Vagina (tissue), 2 donors: ENCODE measurements around the gene ZBTB21. TPM values are rescaled to one million over a fixed set of nuclear protein-coding genes. Genes with fewer than 3 reads are reported as not detected.

ENCODE experiments used
- DNase-seq, 2 donors: peaks; one replicate each; pipeline ENCODE4 v3.0.0-alpha.2; 2017; ENCODE audit errors: extremely low spot score in 2 of 2
- H3K27ac ChIP-seq: fragments of 200-600 bp; sonication (generic); one replicate; pipeline ENCODE4 v1.5.1; 2019
- H3K27me3 ChIP-seq: fragments of 200-600 bp; sonication (generic); one replicate; pipeline ENCODE4 v1.5.1; 2019
- H3K36me3 ChIP-seq, 2 donors: fragments of 200-600 bp; sonication (generic); one replicate each; pipeline ENCODE4 v1.5.1; 2017 to 2019
- H3K4me1 ChIP-seq: fragments of 200-600 bp; sonication (generic); one replicate; pipeline ENCODE4 v1.5.1; 2019
- H3K4me3 ChIP-seq, 2 donors: fragments of 200-600 bp; sonication (generic); 1 replicate in 1 of 2; 2 replicates in 1 of 2; pipeline ENCODE4 v1.5.1; 2016 to 2019
- H3K9me3 ChIP-seq: fragments of 200-600 bp; sonication (generic); one replicate; pipeline ENCODE4 v1.5.1; 2019
- CTCF ChIP-seq, 3 experiments: fragments of 450-650 bp in 2 of 3; fragments of 200-600 bp in 1 of 3; sonication (generic) in 1 of 3; IDR thresholded peaks; one replicate each; pipeline ENCODE4 v1.5.1; 2017 to 2019; ENCODE audit warnings: antibody characterized with exemption in 3 of 3, mild to moderate bottlenecking in 2 of 3, moderate library complexity in 2 of 3
- POLR2A ChIP-seq, 2 donors: fragments of 450-650 bp; IDR thresholded peaks; one replicate each; pipeline ENCODE4 v1.6.1; 2017; ENCODE audit warnings: antibody characterized with exemption in 2 of 2, mild to moderate bottlenecking in 2 of 2, moderate library complexity in 2 of 2
- POLR2AphosphoS5 ChIP-seq, 2 donors: sonication (generic); formaldehyde crosslinking; IDR thresholded peaks; one replicate each; pipeline ENCODE4 v1.9.0; 2017; ENCODE audit warnings: antibody characterized with exemption in 2 of 2, mild to moderate bottlenecking in 2 of 2, low read depth in 1 of 2; ENCODE audit not compliant: insufficient read depth in 1 of 2
- intact Hi-C: fragments of 100-400 bp; cut with DNase I; formaldehyde crosslinking; loops from one replicate; pipeline ENCODE4 v1.15.1; 2023
- total RNA-seq: library from RNA; depleted of rRNA; stranded (reverse); fragments of >200 nt; gene quantifications from one replicate; pipeline ENCODE4 v1.2.3, GENCODE V29; 2016

The ZBTB21 gene
- total RNA-seq, 1 donor from 2014 or later, result 16.7 TPM

DNA sequence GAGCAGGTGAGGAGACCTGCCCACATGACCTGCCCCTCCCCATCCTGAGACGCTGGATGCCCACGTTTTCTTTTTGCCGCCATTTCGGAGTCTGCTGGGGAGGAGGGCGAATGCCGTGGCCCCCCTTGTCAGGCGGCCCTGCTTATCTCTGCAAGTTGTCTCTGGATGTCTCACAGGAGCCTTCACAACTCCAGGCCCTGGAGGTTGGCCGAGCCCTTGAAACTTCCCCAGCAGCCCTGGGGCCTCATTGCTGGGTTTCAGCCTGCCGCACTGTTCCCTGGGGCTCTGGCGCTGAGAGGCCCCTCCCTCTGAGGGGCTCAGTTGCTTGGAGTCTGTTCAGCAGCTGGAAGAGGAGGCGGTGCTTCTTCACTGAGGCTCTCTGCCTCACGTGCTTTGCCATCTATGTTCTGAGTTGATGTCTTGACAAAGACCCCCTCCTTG lies 29.8 kb upstream of the ZBTB21 start:
- peaks cover 22% of the 10 kb centered on the region for H3K4me1 ChIP-seq
- H3K4me3 ChIP-seq, result no peak overlapping the region
- H3K9me3 ChIP-seq, result no peaks in the 10 kb centered on the region
- H3K27me3 ChIP-seq, result no peaks in the 10 kb centered on the region
- peak overlapping the region; percentile 15 for H3K27ac ChIP-seq
- DNase-seq, result no peak
- intact Hi-C loops, result no loop called here
- H3K36me3 ChIP-seq, result no peaks in the 10 kb centered on the region
- TF ChIP-seq POLR2AphosphoS5 (IDR thresholded peaks at IDR 0.05; ENCODE audit: insufficient read depth in 1 of 2, low read depth in 1 of 2) (peak in 1 of 2 donors; percentile 53), CTCF (IDR thresholded peaks at IDR 0.05) (no peak), POLR2A (IDR thresholded peaks at IDR 0.05) (no peak)

DNA sequence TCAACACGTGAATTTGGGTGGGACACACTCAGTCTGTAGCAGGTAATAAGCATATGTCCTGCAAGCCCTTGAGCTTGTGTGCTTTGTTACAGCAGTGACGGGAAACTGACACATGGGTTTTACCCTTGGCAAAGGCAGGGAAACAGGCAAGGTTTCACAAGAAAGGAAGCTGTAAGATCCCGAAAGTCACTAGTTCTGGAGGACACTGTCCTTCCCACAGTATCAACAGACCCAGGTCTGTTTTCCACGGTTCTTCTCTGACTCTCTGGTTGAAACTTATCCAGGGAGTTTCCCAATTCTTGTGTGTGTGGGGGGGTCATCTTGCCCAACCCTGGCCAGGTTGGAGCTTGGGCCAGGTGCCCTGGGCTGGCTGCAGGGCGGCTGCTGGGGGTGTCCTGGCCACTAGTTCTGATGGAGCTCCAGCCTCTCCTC lies 29.3 kb upstream of the ZBTB21 start:
- Histone ChIP-seq H3K9me3 (no peaks in the 10 kb centered on the region), H3K27me3 (no peaks in the 10 kb centered on the region), H3K4me1 (peaks cover 22% of the 10 kb centered on the region), H3K27ac (peak overlapping the region; percentile 15), H3K4me3 (no peak overlapping the region), H3K36me3 (no peaks in the 10 kb centered on the region)
- no peak for TF ChIP-seq POLR2A (IDR thresholded peaks at IDR 0.05)
- TF ChIP-seq CTCF (IDR thresholded peaks at IDR 0.05), result no peak
- no peak for TF ChIP-seq POLR2AphosphoS5 (IDR thresholded peaks at IDR 0.05; ENCODE audit: insufficient read depth in 1 of 2, low read depth in 1 of 2)
- DNase-seq, result no peak
- intact Hi-C loops, result no loop called here

- no peaks in the 10 kb centered on the region for H3K9me3 ChIP-seq
- H3K4me3 ChIP-seq, result no peak overlapping the region
- no peaks in the 10 kb centered on the region for H3K27me3 ChIP-seq
- TF ChIP-seq POLR2AphosphoS5 (IDR thresholded peaks at IDR 0.05; ENCODE audit: insufficient read depth in 1 of 2, low read depth in 1 of 2) (no peak), CTCF (IDR thresholded peaks at IDR 0.05) (no peak), POLR2A (IDR thresholded peaks at IDR 0.05) (no peak)
- H3K36me3 ChIP-seq, result no peaks in the 10 kb centered on the region
- no peak for DNase-seq
- H3K4me1 ChIP-seq, result peaks cover 22% of the 10 kb centered on the region
- no peak overlapping the region for H3K27ac ChIP-seq
- intact Hi-C loops, result no loop called here
Observed at GRCh38 chr21:42038826-42039425, 28.8 kb upstream of the ZBTB21 start.

- intact Hi-C loops, result no loop called here
- peaks cover 22% of the 10 kb centered on the region for H3K4me1 ChIP-seq
Observed at GRCh38 chr21:42038393-42038792, 28.2 kb upstream of the ZBTB21 start.

More at GRCh38 chr21:42038393-42038792, 28.2 kb upstream of the ZBTB21 start:
- H3K4me3 ChIP-seq, result no peak overlapping the region
- no peak overlapping the region for H3K27ac ChIP-seq
- no peaks in the 10 kb centered on the region for H3K36me3 ChIP-seq
- DNase-seq, result no peak
- H3K27me3 ChIP-seq, result no peaks in the 10 kb centered on the region
- H3K9me3 ChIP-seq, result no peaks in the 10 kb centered on the region
- TF ChIP-seq POLR2A (IDR thresholded peaks at IDR 0.05), result no peak
- TF ChIP-seq CTCF (IDR thresholded peaks at IDR 0.05), result no peak
- no peak for TF ChIP-seq POLR2AphosphoS5 (IDR thresholded peaks at IDR 0.05; ENCODE audit: insufficient read depth in 1 of 2, low read depth in 1 of 2)
